ENCODE results near the gene ATXN7L1.

Gene ATXN7L1

GRCh38 chr7:105617280-105618015, 259.0 kb downstream of the ATXN7L1 start:
- no peak for DNase-seq (ENCODE audit: low spot score)
- H3K27ac ChIP-seq, result no peak overlapping the region
- H3K4me3 ChIP-seq, result no peak overlapping the region
- TF ChIP-seq CTCF (IDR thresholded peaks at IDR 0.05), result no peak

GRCh38 chr7:105614341-105614840, 262.0 kb downstream of the ATXN7L1 start:
- Histone ChIP-seq H3K4me3 (no peak overlapping the region), H3K27ac (no peak overlapping the region)
- TF ChIP-seq CTCF (IDR thresholded peaks at IDR 0.05), result no peak
- no peak for DNase-seq (ENCODE audit: low spot score)

- no peak overlapping the region for H3K27ac ChIP-seq
- TF ChIP-seq CTCF (IDR thresholded peaks at IDR 0.05), result no peak
- DNase-seq (ENCODE audit: low spot score), result no peak
- no peak overlapping the region for H3K4me3 ChIP-seq
These were observed 262.6 kb downstream of the ATXN7L1 start for GRCh38 chr7:105613611-105614330.

- no peak for TF ChIP-seq CTCF (IDR thresholded peaks at IDR 0.05)
- Histone ChIP-seq H3K4me3 (no peak overlapping the region), H3K27ac (no peak overlapping the region)
- no peak for DNase-seq (ENCODE audit: low spot score)
These were observed 263.6 kb downstream of the ATXN7L1 start for GRCh38 chr7:105612806-105613205.

GRCh38 chr7:105611856-105612775, 264.3 kb downstream of the ATXN7L1 start:
- no peak for TF ChIP-seq CTCF (IDR thresholded peaks at IDR 0.05)
- H3K4me3 ChIP-seq, result no peak overlapping the region
- no peak overlapping the region for H3K27ac ChIP-seq
- DNase-seq (ENCODE audit: low spot score), result no peak

GRCh38 chr7:105610165-105610930, 266.1 kb downstream of the ATXN7L1 start:
- no peak overlapping the region for H3K27ac ChIP-seq
- DNase-seq (ENCODE audit: low spot score), result no peak
- no peak overlapping the region for H3K4me3 ChIP-seq
- TF ChIP-seq CTCF (IDR thresholded peaks at IDR 0.05), result no peak

Data from coronary artery (tissue), 2 donors.